Hematopoietic multipotent progenitor cell (in vitro differentiated cells): Measurements from ENCODE around the gene TMCC1. TPM values are rescaled to one million over a fixed set of nuclear protein-coding genes. Genes with fewer than 3 reads are reported as not detected.
"Not testable (repeated sequence)": the region's sequence is repeated elsewhere in the genome, so short reads cannot be mapped to it uniquely, and the experiment has no call there.

ENCODE experiments used
- DNase-seq, 3 donors: peaks; one replicate each; pipeline ENCODE4 v3.0.0-alpha.2; 2011 to 2015; ENCODE audit warnings: low read depth in 2 of 3, low spot score in 2 of 3
- total RNA-seq: library from RNA; depleted of rRNA; stranded (reverse); fragments of >200 nt; gene quantifications from one replicate; pipeline ENCODE4 v1.2.3, GENCODE V29; 2012

Gene TMCC1
- total RNA-seq, 1 donor = 9.4 TPM

GRCh38 chr3:129614927-129615363 is 278.6 kb downstream of the TMCC1 start:
- peak in 1 of 3 donors; percentile 46 for DNase-seq

DNA sequence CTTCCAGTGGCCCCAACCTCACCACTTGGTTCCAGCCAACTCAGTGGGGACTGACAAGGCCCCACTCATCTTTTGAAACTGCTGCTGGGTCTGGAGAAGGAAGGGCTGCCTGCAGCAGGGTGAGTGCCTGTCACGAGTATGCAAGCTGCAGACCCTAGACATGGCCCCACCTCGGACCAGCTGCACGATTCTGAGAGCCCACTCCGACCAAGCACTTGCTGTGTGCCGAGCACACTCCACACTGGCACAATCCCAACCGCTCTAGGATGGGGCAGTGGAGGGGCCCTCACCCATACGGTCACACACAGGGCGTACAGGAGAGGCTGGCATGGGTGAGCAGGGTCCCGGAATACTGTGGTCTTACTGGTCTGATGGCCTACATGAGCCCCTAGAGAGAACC is 279.1 kb downstream of the TMCC1 start:
- DNase-seq = no peak

DNA sequence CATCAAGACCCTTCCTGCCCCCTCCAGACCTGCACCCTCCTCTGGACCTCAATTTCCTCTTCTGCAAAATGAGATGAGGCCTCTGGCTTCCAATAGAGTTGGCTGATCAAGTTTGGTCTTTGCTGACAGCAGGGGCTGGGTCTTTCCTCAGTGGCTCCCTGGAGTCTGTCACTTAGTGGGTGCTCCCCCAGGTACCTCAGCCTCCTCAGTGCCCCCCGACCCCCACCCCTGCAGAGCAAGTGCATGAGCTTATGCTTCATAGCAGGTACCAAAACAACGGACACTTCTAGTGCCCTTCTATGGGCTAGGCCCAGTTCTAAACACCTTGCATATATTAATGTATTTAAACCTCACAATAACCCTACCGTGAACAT is 280.2 kb downstream of the TMCC1 start:
- no peak for DNase-seq

DNA sequence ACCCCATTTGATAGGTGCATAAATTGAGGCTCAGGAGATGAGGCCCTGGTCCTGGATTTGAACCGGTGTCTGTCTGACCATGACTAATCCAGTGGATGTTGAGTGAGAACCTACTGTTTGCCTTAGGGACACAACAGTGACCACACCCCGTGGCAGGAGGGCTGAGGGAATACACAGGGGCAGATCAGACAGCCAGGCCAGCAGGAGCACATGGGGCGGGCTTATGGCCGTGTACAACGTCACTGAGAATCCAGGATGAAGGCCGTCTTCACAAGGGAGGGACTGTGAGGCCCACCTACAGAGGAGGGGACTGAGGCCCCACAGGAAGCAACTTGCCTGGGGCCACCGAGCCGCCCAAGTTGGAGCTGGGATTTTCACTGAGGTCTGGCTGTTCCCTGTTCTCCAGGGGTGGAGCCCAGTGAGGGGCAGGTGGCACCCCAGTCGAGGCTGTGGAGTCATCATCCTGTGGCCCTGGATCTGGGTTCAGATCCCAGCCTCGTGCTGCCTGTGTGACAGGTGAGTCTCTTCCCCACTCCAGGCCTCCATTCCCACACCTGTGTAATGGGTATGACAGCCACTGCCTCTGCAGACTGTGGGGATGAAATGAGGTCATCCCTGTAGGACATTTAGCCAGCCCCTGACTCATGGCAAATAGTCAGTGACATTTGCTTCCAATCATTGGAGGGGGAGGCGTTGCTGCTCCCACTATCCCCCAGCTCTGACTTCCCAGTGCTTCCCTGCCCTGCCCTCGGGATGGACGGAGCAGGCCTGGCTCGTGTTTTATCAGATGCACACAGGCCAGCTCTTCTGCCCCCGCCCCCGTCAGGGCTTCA is 280.8 kb downstream of the TMCC1 start:
- no peak for DNase-seq

DNA sequence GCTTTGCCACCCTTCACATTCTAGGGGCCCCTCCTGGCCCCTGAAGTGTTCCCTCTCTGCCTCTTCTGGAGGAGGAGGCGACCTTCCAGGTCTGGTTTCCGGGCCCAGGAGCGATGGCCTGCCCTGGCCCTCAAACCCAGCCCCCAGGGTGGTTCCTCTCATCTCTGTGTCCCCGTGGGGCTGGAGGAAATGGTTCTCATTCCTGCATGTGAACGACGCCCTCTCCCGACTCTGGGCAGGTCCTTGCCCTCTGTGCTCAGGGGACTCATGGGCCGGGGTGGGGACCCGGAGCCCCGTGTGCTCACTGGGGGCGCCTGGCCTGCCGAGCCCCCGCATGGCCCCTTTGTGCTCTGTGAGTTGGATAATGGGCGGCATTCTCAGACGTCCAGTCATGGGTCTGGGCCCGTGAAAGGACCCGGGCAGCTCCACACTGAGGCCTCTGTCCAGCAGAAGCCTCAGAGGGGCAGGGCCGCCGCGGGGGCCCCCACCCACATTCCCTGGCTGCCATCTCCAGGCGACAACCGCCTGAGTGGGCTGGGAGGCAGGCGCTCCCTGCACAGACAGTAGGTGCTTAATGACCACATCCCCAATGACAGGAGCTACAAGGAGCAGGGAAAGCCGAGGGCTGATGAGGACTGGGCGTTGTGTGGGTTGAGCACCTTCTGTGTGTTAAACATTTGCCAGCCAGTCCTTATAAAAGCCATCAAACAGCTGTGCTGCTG is 281.5 kb downstream of the TMCC1 start:
- no peak for DNase-seq

GRCh38 chr3:129611446-129611800 is 282.1 kb downstream of the TMCC1 start:
- no peak for DNase-seq

- DNase-seq = not testable (repeated sequence)
Observed at GRCh38 chr3:129610794-129611445, 282.6 kb downstream of the TMCC1 start.

DNA sequence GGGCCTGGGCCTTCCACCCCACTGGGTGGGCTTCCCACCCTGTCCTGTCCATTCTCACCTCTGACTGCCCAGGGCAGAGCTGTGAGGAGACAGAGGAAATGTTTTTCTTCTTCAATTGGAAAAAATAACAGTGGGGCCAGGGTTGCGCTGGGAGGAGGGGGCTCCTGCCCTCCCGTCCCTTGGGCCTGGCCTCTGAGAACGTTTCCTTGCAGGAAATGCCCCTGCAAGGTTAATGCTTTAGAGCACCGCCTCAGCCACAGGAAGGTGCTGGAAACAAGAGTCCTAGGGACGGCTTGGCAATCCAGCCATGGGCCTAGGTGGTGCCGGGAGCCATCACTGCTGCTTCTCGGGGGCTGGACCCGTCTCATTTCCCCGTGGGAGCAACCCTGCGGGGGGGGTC is 283.2 kb downstream of the TMCC1 start:
- no peak for DNase-seq

DNA sequence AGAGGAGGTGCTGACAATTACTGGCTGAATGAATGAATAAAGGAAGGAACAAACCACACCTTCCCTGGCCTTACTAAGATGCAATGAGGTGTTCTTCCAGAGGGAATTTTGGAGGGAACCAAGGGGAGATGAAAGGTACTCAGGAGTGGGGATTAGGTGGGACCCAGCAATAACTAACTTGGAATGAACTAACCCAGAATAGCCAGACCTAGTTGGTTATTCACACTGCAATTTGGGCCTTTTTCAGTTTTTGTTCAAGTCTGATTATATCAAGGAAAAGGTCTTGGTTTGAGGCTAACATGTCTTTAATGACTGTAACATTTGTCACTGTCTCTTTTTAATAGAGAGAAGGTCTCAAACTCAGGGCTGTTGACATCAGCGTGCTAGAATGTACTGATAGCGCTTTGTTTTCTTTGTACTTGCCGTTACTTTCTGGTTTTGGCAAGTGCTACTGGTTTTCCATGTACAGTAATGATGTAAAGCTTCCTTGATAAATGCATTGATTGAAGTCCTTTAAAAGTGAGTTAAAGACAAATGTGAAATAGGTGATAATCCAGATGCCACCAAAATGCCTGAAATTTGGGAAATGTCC is 283.8 kb downstream of the TMCC1 start:
- no peak for DNase-seq

- no peak for DNase-seq
Observed at GRCh38 chr3:129608936-129609590, 284.4 kb downstream of the TMCC1 start.

- DNase-seq = no peak
Observed at GRCh38 chr3:129608087-129608935, 285.2 kb downstream of the TMCC1 start.

GRCh38 chr3:129607391-129608068 is 286.0 kb downstream of the TMCC1 start:
- no peak for DNase-seq

- peak in 2 of 3 donors; percentile 58 to 59 for DNase-seq
Observed at GRCh38 chr3:129606636-129607390, 286.7 kb downstream of the TMCC1 start, which contains the start of gene PLXND1. Gene PLXND1, minus strand, starts transcription at chr3:129606676. Its CDS starts 37 bp downstream, at chr3:129606639.

- DNase-seq = no peak
Observed at GRCh38 chr3:129605922-129606635, 287.4 kb downstream of the TMCC1 start.

GRCh38 chr3:129605203-129605921 is 288.1 kb downstream of the TMCC1 start:
- DNase-seq = peak in 2 of 3 donors; percentile 51 to 64

- DNase-seq = no peak
Observed at GRCh38 chr3:129604767-129605166, 288.7 kb downstream of the TMCC1 start.
